GM18951 (cell line): ENCODE results near the gene ATP9B.
"Not testable (repeated sequence)": the region's sequence is repeated elsewhere in the genome, so short reads cannot be mapped to it uniquely, and the experiment has no call there.

Experiments
- POLR2A ChIP-seq: IDR thresholded peaks from 4 replicates; pipeline ENCODE4 v1.6.1; 2011; ENCODE audit warnings: mild to moderate bottlenecking; ENCODE audit not compliant: insufficient read length, insufficient read depth; ENCODE audit errors: extremely low read depth
- in situ Hi-C: fragments of 300-500 bp; cut with MboI; formaldehyde crosslinking; loops from one replicate; pipeline ENCODE4 v1.12.0; 2022; ENCODE audit warnings: low sequenced_read_pairs, mixed read lengths, inconsistent platforms; ENCODE audit not compliant: unreplicated experiment

Gene ATP9B

GRCh38 chr18:79322441-79322840 lies 253.2 kb downstream of the ATP9B start:
- in situ Hi-C loops = no loop called here
- no peak for TF ChIP-seq POLR2A

- TF ChIP-seq POLR2A = no peak
- in situ Hi-C loops = no loop called here
Observed at GRCh38 chr18:79323471-79323870, 254.3 kb downstream of the ATP9B start.

- in situ Hi-C loops = no loop called here
- no peak for TF ChIP-seq POLR2A
Observed at GRCh38 chr18:79326413-79327198, 257.4 kb downstream of the ATP9B start.

GRCh38 chr18:79327199-79327721 lies 258.1 kb downstream of the ATP9B start:
- in situ Hi-C loops = no loop called here
- no peak for TF ChIP-seq POLR2A

- in situ Hi-C loops = not testable (repeated sequence)
Observed at GRCh38 chr18:79327915-79328314, 258.7 kb downstream of the ATP9B start.

GRCh38 chr18:79328887-79329286 lies 259.7 kb downstream of the ATP9B start:
- in situ Hi-C loops = no loop called here
- TF ChIP-seq POLR2A = no peak

GRCh38 chr18:79329786-79330185 lies 260.6 kb downstream of the ATP9B start:
- TF ChIP-seq POLR2A = no peak
- in situ Hi-C loops = no loop called here

GRCh38 chr18:79332646-79333045 lies 263.5 kb downstream of the ATP9B start:
- no peak for TF ChIP-seq POLR2A
- in situ Hi-C loops = no loop called here

- no peak for TF ChIP-seq POLR2A
- in situ Hi-C loops = no loop called here
Observed at GRCh38 chr18:79333046-79333445, 263.9 kb downstream of the ATP9B start.

- TF ChIP-seq POLR2A = no peak
- in situ Hi-C loops = no loop called here
Observed at GRCh38 chr18:79334496-79335233, 265.5 kb downstream of the ATP9B start.

GRCh38 chr18:79335833-79336360 lies 266.7 kb downstream of the ATP9B start:
- in situ Hi-C loops = no loop called here
- TF ChIP-seq POLR2A = no peak

- in situ Hi-C loops = no loop called here
- no peak for TF ChIP-seq POLR2A
Observed at GRCh38 chr18:79336556-79337142, 267.5 kb downstream of the ATP9B start.

- in situ Hi-C loops = no loop called here
- TF ChIP-seq POLR2A = no peak
Observed at GRCh38 chr18:79337184-79337583, 268.0 kb downstream of the ATP9B start.
